Uterus (tissue), 4 donors: ENCODE measurements around the gene ALDH9A1. TPM values are rescaled to one million over a fixed set of nuclear protein-coding genes. Genes with fewer than 3 reads are reported as not detected.

ENCODE experiments used
- DNase-seq, 2 donors: peaks; one replicate each; pipeline ENCODE4 v3.0.0-alpha.2; 2019 to 2020
- H3K27ac ChIP-seq, 2 donors: fragments of 200-600 bp; sonication (generic); 1 replicate in 1 of 2; 2 replicates in 1 of 2; pipeline ENCODE4 v1.5.1; 2016 to 2018
- H3K27me3 ChIP-seq, 2 donors: fragments of 200-600 bp; sonication (generic); one replicate each; pipeline ENCODE4 v1.5.1; 2018 to 2019; ENCODE audit warnings: control low read depth in 1 of 2
- H3K36me3 ChIP-seq, 2 donors: fragments of 200-600 bp; sonication (generic); one replicate each; pipeline ENCODE4 v1.5.1; 2019; ENCODE audit warnings: control low read depth in 1 of 2
- H3K4me1 ChIP-seq, 2 donors: fragments of 200-600 bp; sonication (generic); one replicate each; pipeline ENCODE4 v1.5.1; 2018 to 2019; ENCODE audit warnings: control low read depth in 1 of 2
- H3K4me3 ChIP-seq, 2 donors: fragments of 200-600 bp; sonication (generic); 1 replicate in 1 of 2; 2 replicates in 1 of 2; pipeline ENCODE4 v1.5.1; 2018 to 2019; ENCODE audit warnings: mild to moderate bottlenecking in 1 of 2
- H3K9me3 ChIP-seq, 2 donors: fragments of 200-600 bp; sonication (generic); one replicate each; pipeline ENCODE4 v1.5.1; 2019; ENCODE audit warnings: control low read depth in 1 of 2
- POLR2A ChIP-seq, 2 donors: fragments of 450-650 bp; IDR thresholded peaks; one replicate each; pipeline ENCODE4 v1.6.1; 2016; ENCODE audit warnings: antibody characterized with exemption in 2 of 2, mild to moderate bottlenecking in 1 of 2, moderate library complexity in 1 of 2
- intact Hi-C: fragments of 100-400 bp; cut with DNase I; formaldehyde crosslinking; loops from one replicate; pipeline ENCODE4 v1.15.1; 2023; ENCODE audit warnings: low total_unique reads
- total RNA-seq, 4 donors: library from RNA; depleted of rRNA in 3 of 4; stranded (reverse); fragments of >200 nt in 3 of 4; gene quantifications; one replicate each; pipeline versions ENCODE4 v1.1.0 to v1.2.4, GENCODE V29; 2014 to 2023
- TF ChIP-seq, protein P1 (sequence below), 4 experiments: fragments of 200-600 bp in 2 of 4; fragments of 450-650 bp in 2 of 4; sonication (generic) in 2 of 4; IDR thresholded peaks; one replicate each; pipeline ENCODE4 v1.5.1; 2016 to 2019; ENCODE audit warnings: antibody characterized with exemption in 4 of 4, mild to moderate bottlenecking in 2 of 4, moderate library complexity in 1 of 4
- donor health status: DM: yes; HTN: yes; CAD: no.

ALDH9A1 gene
- total RNA-seq, 4 donors from 2014 or later = 25.4 to 105 (median 68.4) TPM

DNA sequence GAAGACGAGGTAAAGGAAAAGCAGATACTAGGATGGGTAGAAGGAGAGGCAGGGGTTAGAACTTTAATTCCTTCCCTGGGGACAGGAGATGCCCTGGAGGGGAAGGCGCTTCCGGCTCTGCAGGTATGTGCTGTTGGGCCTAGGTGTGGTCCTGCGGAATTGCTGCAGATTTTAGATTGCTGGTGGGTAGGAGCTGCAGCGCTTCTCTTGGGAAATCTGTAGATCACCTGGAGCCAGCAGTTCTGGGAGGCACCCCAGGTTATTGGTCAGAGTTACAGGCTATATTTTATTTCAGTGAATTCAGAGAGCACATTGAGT lies 66.3 kb downstream of the ALDH9A1 start:
- peaks cover 0 to 17% of the 10 kb centered on the region in 2 donors for H3K4me1 ChIP-seq
- intact Hi-C loops = no loop called here
- no peak for DNase-seq
- TF ChIP-seq, protein P1, sequence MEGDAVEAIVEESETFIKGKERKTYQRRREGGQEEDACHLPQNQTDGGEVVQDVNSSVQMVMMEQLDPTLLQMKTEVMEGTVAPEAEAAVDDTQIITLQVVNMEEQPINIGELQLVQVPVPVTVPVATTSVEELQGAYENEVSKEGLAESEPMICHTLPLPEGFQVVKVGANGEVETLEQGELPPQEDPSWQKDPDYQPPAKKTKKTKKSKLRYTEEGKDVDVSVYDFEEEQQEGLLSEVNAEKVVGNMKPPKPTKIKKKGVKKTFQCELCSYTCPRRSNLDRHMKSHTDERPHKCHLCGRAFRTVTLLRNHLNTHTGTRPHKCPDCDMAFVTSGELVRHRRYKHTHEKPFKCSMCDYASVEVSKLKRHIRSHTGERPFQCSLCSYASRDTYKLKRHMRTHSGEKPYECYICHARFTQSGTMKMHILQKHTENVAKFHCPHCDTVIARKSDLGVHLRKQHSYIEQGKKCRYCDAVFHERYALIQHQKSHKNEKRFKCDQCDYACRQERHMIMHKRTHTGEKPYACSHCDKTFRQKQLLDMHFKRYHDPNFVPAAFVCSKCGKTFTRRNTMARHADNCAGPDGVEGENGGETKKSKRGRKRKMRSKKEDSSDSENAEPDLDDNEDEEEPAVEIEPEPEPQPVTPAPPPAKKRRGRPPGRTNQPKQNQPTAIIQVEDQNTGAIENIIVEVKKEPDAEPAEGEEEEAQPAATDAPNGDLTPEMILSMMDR (IDR thresholded peaks at IDR 0.05) = no peak
- no peak for TF ChIP-seq POLR2A (IDR thresholded peaks at IDR 0.05)
- no peaks in the 10 kb centered on the region for H3K36me3 ChIP-seq
- peak overlapping the region; percentile 89 for H3K27ac ChIP-seq
- H3K9me3 ChIP-seq = no peaks in the 10 kb centered on the region
- no peaks in the 10 kb centered on the region for H3K27me3 ChIP-seq
- peak overlapping the region; percentile 62 to 72 for H3K4me3 ChIP-seq

DNA sequence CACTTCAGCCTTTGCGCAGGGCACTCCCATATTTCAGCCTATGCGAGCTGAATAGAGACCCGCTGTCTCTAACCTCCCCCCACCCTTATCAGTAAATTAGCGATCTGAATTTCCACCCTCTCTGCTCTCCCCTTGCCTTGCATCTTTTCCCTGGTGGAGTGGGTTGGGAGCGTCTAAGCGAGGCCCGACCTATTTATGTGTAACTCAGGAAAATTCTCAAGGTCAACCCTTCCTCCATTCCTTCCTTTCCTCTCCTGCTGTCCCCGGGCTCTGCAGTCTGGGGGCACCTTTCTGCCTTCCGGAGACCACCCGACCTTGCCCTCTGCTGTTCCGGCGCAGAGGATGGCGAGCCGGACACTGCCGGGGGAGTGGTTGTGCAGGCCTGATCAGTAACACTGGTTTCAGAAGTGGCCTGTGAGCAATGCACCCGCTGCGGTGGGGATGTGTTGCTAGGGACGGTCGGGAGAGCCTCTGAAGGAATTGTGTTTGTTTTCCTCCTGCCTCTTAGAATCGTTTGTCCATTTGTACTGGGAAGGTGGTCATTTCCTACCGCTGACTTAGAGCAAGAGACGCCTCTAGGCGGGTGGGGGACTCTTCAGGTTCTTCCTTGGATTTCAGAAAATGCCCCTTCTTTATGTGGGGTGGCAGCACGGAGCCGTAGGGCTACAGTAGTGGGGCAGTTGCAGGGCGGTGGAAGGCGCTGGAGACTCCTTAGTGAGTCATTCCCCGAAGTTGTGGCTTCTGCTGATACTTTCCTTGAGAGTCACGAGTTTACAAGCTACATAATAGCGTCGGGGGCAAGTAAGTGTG lies 66.8 kb downstream of the ALDH9A1 start:
- Histone ChIP-seq H3K4me3 (peak overlapping the region; percentile 62 to 72), H3K27ac (peak overlapping the region; percentile 89), H3K36me3 (no peaks in the 10 kb centered on the region), H3K9me3 (no peaks in the 10 kb centered on the region), H3K4me1 (peaks cover 0 to 16% of the 10 kb centered on the region in 2 donors), H3K27me3 (no peaks in the 10 kb centered on the region)
- TF ChIP-seq POLR2A (IDR thresholded peaks at IDR 0.05) = peak in 1 of 2 donors; percentile 20
- TF ChIP-seq, protein P1 (IDR thresholded peaks at IDR 0.05) = no peak
- DNase-seq = peak; percentile 41 to 59
- intact Hi-C loops = no loop called here

DNA sequence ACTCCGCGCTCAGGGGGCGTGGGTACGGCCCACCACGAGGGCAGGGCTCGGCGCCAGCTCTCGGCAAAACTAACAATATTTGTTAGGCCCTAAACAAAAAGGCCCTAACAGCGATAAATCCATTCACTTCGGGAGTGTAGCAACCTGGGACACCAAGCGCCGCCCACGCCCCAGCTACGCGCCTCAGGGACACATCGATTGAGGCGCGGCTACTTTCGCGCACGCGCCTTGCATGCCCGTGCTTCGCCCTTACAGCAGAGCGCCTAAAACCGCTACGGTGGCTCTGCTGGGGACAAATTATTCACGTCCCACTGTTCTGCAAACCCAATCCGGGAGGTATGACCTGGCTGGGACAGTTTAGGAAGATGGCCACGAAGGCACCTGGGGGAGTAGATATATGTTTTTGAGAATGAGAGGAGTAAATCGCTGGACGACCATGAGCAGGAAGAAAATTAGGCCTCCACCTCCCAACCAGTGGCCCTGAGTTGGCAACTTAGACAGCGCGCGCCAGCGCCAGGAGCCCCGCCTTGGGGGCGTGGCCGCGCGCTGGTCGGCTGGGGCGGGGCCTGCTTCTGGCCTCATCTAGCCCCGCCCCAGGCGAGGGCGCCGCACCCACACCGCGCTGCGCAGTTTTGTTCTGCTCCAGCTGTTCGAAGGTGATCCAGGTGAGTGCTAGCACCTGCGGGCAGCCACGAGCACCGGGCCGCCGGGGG lies 67.6 kb downstream of the ALDH9A1 start, which contains the start of gene MGST3:
TSS of gene MGST3 (plus strand) at position 606 of the 713 bp plus-strand sequence. CDS start 18,614 bp downstream, outside the sequence.
- intact Hi-C loops = no loop called here
- H3K4me3 ChIP-seq = peak within 1 kb of the TSS; percentile 62 to 72
- peak within 1 kb of the TSS; percentile 89 for H3K27ac ChIP-seq
- H3K4me1 ChIP-seq = peaks cover 0 to 12% of the 10 kb centered on the region in 2 donors
- H3K9me3 ChIP-seq = no peaks in the 10 kb centered on the region
- no peaks in the 10 kb centered on the region for H3K36me3 ChIP-seq
- peak; percentile 93 to 94 for DNase-seq
- TF ChIP-seq, protein P1 (IDR thresholded peaks at IDR 0.05) = no peak
- TF ChIP-seq POLR2A (IDR thresholded peaks at IDR 0.05) = peak; percentile 84 to 85
- H3K27me3 ChIP-seq = no peaks in the 10 kb centered on the region

DNA sequence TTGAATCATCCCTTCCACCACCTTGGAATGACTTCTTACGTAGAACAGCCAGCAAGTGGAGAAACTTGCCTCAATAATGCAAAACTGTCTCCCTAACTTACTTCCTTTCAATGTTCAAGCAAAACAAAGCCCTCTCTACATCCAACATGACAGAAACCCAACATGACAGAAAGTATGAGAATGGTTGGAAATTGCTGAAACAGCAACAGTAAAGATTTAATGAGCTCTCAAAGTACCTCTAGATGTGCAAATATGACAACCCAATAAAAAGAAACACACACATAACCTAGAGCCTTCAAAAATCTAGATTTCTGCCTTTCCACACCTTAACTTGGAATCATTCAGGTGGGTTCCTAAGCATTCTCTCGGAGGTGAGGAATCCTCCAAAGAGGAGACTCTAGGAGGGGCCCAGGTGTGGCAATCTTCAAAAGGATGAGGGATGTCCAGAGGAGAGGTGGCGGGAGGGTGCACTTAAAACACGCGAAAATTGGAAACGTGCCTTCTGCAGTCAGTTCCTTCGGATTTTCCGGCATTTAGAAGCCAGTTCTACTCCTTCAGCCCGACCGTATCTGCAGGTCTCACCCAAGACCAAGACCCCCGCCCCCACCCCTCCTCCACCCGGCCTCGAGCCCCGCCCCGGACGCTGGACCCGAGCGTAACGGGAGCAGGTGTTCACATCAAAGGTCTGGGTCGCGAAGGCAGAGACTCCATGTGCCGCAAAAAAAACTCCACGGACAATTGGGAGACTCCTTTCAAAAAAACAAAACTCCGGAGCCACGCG lies 68.3 kb downstream of the ALDH9A1 start:
- TF ChIP-seq, protein P1 (IDR thresholded peaks at IDR 0.05) = no peak
- no peak for TF ChIP-seq POLR2A (IDR thresholded peaks at IDR 0.05)
- no peak for DNase-seq
- intact Hi-C loops = no loop called here

More for the DNA sequence above, 68.3 kb downstream of the ALDH9A1 start:
- Histone ChIP-seq H3K9me3 (no peaks in the 10 kb centered on the region), H3K4me3 (peak overlapping the region; percentile 62 to 72), H3K36me3 (no peaks in the 10 kb centered on the region), H3K27me3 (no peaks in the 10 kb centered on the region), H3K4me1 (peaks cover 0 to 6% of the 10 kb centered on the region in 2 donors), H3K27ac (peak overlapping the region; percentile 89)
